Stimulated activated CD8-positive, alpha-beta memory T cell treated with anti-CD3 and anti-CD28 coated beads, Interleukin-2, amount 100 ng/mL, for 1 hour (primary cell): ENCODE data around the gene DIPK1B.

Source experiments
- DNase-seq, 2 donors: peaks; one replicate each; pipeline ENCODE4 v3.0.0-alpha.2; 2020; ENCODE audit warnings: low read depth in 2 of 2

DIPK1B gene

DNA sequence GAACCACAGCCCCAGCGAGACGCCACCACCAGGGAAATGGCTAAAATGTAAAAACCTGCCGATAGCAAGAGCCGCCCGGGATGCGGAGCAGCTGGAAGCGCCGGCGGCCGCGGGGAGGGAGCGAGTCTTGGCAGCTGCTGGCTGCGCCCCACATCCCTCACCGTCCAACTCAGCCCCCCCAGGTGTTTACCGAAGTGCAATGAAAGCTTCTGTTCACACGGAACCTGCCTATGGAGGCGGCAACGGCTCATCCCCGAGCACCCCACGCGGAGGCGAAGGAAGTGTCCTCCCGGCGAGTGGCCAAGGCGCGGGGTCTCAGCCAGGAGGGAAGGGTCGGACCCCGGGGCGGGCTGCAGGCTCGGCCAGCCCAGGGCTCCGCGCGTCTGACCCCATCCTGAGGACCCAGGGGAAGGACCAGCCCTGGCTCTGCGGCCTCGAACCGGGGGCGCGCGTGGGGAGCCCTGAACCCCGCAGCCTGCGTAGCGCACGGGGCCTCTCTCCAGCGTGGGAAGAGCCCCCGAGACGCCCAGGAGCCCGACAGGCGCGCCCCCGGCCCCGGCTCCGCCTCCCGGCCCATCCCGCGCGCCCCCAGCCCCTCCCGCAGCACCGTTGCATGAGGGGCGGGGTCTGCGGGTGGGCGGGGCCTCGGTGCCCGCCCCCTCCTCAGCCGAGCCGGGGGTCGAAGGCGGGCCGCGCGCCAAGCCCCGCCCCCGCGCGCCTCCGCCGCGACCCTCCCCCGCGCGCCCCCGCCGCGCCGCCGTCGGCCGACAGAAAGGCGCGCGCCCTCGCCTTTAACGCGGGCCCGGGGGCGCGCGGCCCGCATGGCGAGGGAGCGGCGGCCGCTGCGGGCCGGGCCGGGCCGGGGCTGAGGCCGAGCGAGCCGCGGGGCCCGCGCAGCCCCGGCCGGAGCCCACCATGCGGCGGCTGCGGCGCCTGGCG is at the start of gene DIPK1B:
DIPK1B (plus strand) TSS at position 822 of the 939 bp plus-strand sequence; CDS start at position 916, 94 bp downstream.
- no peak for DNase-seq

- no peak for DNase-seq
Measured at GRCh38 chr9:136662656-136663581, 49.5 kb upstream of the DIPK1B start, which contains the start of gene EGFL7. Gene EGFL7 (plus strand): TSS chr9:136662916. CDS start chr9:136668283, 5,367 bp downstream.

DNA sequence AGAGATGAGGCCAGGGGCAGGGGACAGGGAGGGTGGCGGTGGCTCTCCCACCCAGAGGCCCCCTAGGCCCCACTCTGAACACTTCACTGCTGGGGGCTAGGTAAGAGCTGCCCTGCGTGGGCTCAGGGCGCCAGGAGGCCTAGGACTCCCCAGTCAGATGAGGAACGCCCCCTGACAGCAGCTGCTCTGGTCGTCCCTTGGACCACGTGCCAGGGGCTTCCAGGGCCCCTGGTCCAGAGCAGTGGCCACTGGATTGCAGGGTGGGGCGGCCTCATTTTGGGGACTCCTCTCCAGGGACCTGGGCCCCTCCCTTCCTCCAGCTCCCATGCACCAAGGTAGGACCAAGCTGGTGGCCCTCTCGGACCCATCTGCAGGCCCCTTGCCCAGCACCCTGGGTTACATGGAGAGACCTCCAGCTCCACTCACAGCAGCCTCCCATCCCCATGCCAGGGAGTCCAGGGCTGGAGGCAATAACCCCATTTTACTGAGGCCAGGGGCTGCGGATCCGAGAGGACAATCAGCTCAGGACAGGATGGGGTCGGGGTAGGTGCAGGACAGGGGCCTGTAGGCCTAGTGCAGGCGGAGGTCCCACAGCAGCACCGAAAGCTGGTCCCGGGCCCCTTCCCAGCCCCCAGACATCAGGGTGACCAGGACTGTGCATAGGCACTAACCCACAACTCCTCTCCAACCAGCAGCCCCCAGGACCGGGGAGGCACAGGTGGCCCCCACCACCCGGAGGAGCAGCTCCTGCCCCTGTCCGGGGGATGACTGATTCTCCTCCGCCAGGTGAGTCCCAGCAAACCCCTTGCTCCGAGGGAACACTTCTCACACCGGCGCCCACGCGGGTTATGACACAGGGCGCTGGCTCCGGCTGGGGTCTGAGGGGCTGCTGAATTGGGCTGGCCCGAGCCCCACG is 48.1 kb upstream of the DIPK1B start:
- no peak for DNase-seq

DNA sequence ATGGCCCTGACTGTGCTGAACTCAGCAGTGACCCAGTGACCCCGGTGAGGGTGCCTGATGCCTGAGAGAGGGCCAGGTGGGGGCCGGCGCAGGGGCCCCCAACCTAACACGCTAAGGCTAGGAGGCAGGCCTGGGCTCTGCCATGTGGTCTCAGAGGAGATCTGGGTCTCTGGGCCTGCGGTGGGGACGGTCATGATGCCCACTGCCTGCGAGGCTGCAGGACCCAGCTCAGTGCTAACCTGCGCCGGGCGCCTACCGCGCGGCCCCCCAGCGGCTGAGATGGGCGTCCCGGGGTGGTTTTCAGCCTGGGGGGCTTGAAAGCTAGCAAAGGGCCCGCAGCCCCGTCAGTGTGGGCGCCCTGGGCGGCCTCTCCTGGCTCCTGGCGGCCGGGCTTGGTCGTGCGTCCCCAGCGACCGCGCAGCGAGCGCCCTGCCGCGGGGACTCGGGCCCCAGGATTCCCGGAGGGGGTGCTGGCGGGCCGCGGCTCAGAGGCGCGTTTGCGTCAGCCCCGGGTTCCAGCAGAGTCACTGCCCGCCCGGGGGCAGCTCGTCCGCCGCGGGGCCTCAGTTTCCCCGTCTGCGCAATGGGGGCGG is 47.2 kb upstream of the DIPK1B start:
- DNase-seq, result no peak

DNA sequence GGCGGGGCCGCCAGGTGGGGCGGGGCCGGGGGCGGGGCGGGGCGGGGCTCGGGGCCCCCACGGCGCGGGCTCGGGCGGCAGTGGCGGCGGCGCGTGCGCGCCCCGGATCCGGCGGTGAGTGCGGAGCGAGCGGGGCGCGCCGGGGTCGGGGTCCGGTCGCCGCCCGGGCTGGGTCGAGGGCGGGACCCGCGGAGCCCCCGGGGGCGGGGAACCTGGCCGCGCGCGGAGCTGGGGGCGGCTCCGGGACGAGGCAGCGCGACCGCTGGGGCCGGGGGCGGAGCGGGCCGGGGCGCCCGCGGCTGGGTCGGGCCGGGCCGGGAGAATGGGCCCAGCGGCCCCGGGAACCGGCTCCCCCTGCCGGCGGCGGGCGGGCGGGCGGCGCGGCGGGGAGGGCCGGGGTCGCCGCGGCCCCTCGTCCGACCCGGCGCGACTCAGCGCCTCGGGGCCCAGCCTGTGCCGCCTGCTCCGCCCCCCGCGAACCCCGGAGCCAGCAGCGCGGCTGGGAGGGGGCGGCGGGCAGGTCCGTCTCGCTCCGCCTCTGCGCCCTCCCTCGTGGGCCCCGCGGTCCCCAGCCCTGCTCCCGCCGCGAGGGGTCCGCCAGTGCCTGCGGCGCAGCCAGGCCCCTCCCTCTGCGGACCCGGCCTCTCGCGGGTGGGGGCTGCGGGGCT is 46.5 kb upstream of the DIPK1B start:
- no peak for DNase-seq

DNA sequence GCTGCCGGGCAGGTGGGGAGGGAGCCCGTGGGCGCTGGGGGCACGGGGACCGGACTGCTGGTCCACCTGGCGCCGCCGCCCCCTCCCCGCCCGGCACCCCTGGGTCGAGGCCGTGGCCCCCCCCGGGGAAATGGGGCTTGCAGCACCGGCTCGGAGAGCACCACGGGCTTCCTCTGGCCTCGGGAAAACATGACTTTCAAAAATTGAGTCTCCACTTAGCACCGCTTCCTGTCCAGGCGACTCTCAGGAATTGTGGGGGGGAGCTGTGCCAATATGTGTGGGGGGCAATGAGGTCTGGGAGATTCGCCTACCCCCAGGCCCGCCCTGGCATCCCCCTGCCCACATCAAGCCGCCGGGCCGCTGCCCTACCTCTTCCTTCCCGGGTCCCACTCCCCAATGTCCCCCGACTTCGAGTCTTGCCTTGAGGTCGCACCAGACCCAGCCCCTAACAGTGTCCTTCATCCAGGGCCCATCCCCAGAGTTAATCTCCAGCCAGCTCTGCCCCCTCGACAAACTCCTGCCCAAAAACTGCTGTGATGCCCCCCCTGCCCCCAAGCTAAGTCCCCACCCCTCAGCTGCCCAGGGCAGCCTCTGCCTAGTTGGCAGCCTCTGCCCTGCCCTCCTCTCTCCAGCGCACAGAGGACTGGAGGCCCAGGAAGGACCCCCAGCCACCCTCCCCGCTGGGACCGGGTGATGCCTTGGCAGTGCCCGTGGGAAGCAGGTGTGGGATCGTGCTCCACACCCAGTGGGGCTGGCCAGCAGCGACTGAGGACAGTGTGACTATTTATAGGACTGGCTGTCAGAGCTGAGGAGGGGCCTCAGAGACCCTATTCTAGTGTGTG is 45.8 kb upstream of the DIPK1B start:
- no peak for DNase-seq

- DNase-seq, result no peak
Measured at GRCh38 chr9:136667214-136667939, 45.0 kb upstream of the DIPK1B start.

GRCh38 chr9:136667940-136668760 is 44.2 kb upstream of the DIPK1B start:
- no peak for DNase-seq

- no peak for DNase-seq
Measured at GRCh38 chr9:136668983-136669790, 43.2 kb upstream of the DIPK1B start.

- DNase-seq, result no peak
Measured at GRCh38 chr9:136669791-136670464, 42.4 kb upstream of the DIPK1B start.

- DNase-seq, result no peak
Measured at GRCh38 chr9:136670576-136671253, 41.7 kb upstream of the DIPK1B start.

GRCh38 chr9:136671254-136671614 is 41.1 kb upstream of the DIPK1B start:
- no peak for DNase-seq

GRCh38 chr9:136671646-136672430 is 40.5 kb upstream of the DIPK1B start:
- no peak for DNase-seq

DNA sequence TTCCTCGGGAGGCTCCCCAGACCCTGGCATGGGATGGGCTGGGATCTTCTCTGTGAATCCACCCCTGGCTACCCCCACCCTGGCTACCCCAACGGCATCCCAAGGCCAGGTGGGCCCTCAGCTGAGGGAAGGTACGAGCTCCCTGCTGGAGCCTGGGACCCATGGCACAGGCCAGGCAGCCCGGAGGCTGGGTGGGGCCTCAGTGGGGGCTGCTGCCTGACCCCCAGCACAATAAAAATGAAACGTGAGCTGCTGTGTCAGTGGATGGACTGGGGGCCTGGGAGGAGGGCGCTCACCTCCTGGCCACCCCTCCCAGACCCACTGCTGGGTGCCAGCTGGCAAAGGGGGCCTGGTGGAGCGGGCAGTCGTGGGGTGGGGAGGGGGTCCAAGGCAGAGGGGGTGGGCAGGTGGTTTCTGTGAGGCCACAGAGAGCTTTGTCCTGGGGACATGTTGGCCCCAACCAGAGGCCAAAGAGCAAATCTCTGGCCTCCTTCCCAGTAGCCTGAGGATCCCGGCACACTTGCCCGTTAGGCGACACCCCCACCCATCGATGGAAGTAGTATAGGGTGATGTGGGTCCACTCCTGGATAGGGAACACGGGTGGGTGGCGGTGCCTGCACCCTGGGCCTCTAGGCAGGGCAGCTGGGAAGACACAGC is 39.8 kb upstream of the DIPK1B start:
- DNase-seq, result no peak
